ENCODE data around the gene SEMA3E. TPM values are rescaled to one million over a fixed set of nuclear protein-coding genes. Genes with fewer than 3 reads are reported as not detected.

SEMA3E gene
- total RNA-seq, 4 donors from 2014 or later, result 1.0 to 2.2 (median 2.0) TPM

DNA sequence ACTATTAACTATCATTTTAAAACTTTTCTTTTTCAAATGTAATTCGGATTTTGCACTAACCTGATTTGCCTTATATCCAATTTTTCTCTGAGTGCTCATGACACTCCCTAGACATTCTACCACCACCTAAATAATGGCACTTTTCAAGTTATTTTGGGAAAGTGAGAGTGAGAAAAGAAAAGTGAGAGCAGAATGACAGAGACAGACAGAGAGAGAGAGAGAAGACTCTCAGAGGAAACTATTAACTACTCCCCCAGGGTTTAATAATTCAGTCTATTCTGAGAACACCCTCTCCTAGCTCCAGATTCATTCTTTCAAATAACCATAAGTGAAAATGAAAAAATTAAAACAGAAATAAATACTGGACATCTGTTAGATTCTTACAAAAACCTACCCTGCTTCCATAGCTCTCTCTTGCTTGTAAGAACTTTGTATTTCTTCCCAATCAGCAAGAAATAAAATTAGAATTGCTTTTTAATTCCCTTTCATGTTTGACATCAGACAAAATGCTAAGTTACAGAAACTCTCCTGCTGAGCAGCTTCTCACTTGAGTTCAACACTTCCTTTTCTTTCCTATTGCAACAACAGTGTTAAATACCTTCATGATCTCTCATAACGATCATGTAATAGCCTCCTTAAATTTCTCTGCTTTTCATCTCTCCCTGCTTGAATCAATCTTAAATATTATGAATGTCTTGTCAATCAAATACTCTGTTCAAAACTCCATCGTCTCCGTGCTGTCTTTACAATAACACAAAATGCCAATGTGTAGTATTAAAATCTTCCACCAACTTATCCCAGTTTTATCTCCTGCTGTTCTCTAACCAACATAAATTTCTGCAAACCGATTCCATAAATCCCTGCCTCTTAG lies 191.7 kb downstream of the SEMA3E start:
- 36% methylated on average over 5 of the region's 5 CpGs for WGBS
- no peak for DNase-seq (ENCODE audit: low spot score in 2 of 2)
- Histone ChIP-seq H3K27ac (no peak overlapping the region), H3K36me3 (no peaks in the 10 kb centered on the region), H3K4me3 (no peak overlapping the region), H3K9me3 (no peaks in the 10 kb centered on the region), H3K4me1 (no peaks in the 10 kb centered on the region), H3K27me3 (no peaks in the 10 kb centered on the region)
- TF ChIP-seq POLR2AphosphoS5 (IDR thresholded peaks at IDR 0.05), result no peak
- no peak for TF ChIP-seq POLR2A (IDR thresholded peaks at IDR 0.05)
- no peak for TF ChIP-seq CTCF (IDR thresholded peaks at IDR 0.05)
- no peak for TF ChIP-seq EP300 (IDR thresholded peaks at IDR 0.05)

GRCh38 chr7:83456413-83456812 lies 192.5 kb downstream of the SEMA3E start:
- DNase-seq (ENCODE audit: low spot score in 2 of 2), result no peak
- H3K27ac ChIP-seq, result no peak overlapping the region
- no peak overlapping the region for H3K4me3 ChIP-seq
- H3K27me3 ChIP-seq, result no peaks in the 10 kb centered on the region
- no peaks in the 10 kb centered on the region for H3K36me3 ChIP-seq
- TF ChIP-seq EP300 (IDR thresholded peaks at IDR 0.05), result no peak
- no peak for TF ChIP-seq CTCF (IDR thresholded peaks at IDR 0.05)
- no peak for TF ChIP-seq POLR2AphosphoS5 (IDR thresholded peaks at IDR 0.05)
- no peak for TF ChIP-seq POLR2A (IDR thresholded peaks at IDR 0.05)
- H3K4me1 ChIP-seq, result no peaks in the 10 kb centered on the region
- no peaks in the 10 kb centered on the region for H3K9me3 ChIP-seq
- 96% methylated on average over 5 of the region's 5 CpGs for WGBS

DNA sequence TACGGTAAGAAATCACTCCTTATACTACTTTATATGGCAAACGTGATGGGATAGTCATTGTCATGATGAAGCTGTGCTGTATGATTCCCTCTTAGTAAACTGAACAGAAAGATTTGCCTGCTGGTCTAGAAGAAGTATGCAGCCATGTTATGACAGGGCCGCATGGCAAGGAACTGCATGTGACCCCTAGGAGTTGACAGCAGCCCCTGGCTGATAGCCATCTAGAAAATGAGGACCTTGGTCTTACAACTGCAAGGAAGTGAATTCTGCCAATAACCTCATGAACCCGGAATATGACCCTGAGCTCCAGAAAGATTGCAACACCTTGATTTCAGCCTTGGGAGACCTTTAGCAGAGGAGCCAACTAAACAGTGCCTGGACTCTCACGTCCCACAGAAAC lies 193.3 kb downstream of the SEMA3E start:
- TF ChIP-seq CTCF (IDR thresholded peaks at IDR 0.05) (no peak), POLR2A (IDR thresholded peaks at IDR 0.05) (no peak), POLR2AphosphoS5 (IDR thresholded peaks at IDR 0.05) (no peak)
- no peaks in the 10 kb centered on the region for H3K9me3 ChIP-seq
- no peaks in the 10 kb centered on the region for H3K4me1 ChIP-seq
- DNase-seq (ENCODE audit: low spot score in 2 of 2), result no peak
- H3K27ac ChIP-seq, result no peak overlapping the region
- H3K36me3 ChIP-seq, result no peaks in the 10 kb centered on the region
- no peak overlapping the region for H3K4me3 ChIP-seq
- no peaks in the 10 kb centered on the region for H3K27me3 ChIP-seq
- 78% methylated on average over 5 of the region's 5 CpGs for WGBS

- WGBS, result 83% methylated on average over 2 of the region's 2 CpGs
- no peaks in the 10 kb centered on the region for H3K27me3 ChIP-seq
These were observed 196.7 kb downstream of the SEMA3E start for GRCh38 chr7:83452256-83452655.

More at GRCh38 chr7:83452256-83452655, 196.7 kb downstream of the SEMA3E start:
- H3K36me3 ChIP-seq, result no peaks in the 10 kb centered on the region
- no peaks in the 10 kb centered on the region for H3K4me1 ChIP-seq
- no peaks in the 10 kb centered on the region for H3K9me3 ChIP-seq
- no peak overlapping the region for H3K4me3 ChIP-seq
- no peak overlapping the region for H3K27ac ChIP-seq
- DNase-seq (ENCODE audit: low spot score in 2 of 2), result no peak
- TF ChIP-seq EP300 (IDR thresholded peaks at IDR 0.05), result no peak
- no peak for TF ChIP-seq POLR2A (IDR thresholded peaks at IDR 0.05)
- TF ChIP-seq CTCF (IDR thresholded peaks at IDR 0.05), result no peak
- no peak for TF ChIP-seq POLR2AphosphoS5 (IDR thresholded peaks at IDR 0.05)

Measured in suprapubic skin (tissue), 4 donors.